HUES48 (cell line): ENCODE measurements around the gene ME3.

ENCODE experiments used
- H3K27ac ChIP-seq: one replicate; pipeline ENCODE4 v1.7.0; 2013; ENCODE audit warnings: low read depth, low read length, inconsistent platforms
- H3K27me3 ChIP-seq: 2 replicates; pipeline ENCODE4 v1.6.1; 2013; ENCODE audit warnings: mild to moderate bottlenecking, low read length; ENCODE audit not compliant: control insufficient read depth, insufficient read depth
- H3K36me3 ChIP-seq: 2 replicates; pipeline ENCODE4 v1.6.1; 2013; ENCODE audit warnings: low read length; ENCODE audit not compliant: control insufficient read depth, insufficient read depth
- H3K4me1 ChIP-seq: 2 replicates; pipeline ENCODE4 v1.6.1; 2013; ENCODE audit warnings: mild to moderate bottlenecking, low read length; ENCODE audit not compliant: control insufficient read depth, insufficient read depth
- H3K4me3 ChIP-seq: 2 replicates; pipeline ENCODE4 v1.5.1; 2013; ENCODE audit warnings: mild to moderate bottlenecking, low read depth, low read length
- H3K9ac ChIP-seq: 2 replicates; pipeline ENCODE4 v1.6.1; 2013; ENCODE audit warnings: mild to moderate bottlenecking, low read depth, low read length, moderate library complexity
- H3K9me3 ChIP-seq: 2 replicates; pipeline ENCODE4 v1.6.1; 2013; ENCODE audit warnings: low read length; ENCODE audit not compliant: control insufficient read depth, insufficient read depth

The ME3 gene

GRCh38 chr11:86706338-86707131 is 34.1 kb upstream of the ME3 start:
- Histone ChIP-seq H3K27ac (no peak overlapping the region), H3K4me3 (no peak overlapping the region), H3K9me3 (no peaks in the 10 kb centered on the region), H3K9ac (no peak overlapping the region), H3K27me3 (no peaks in the 10 kb centered on the region), H3K36me3 (no peaks in the 10 kb centered on the region), H3K4me1 (peaks cover 4% of the 10 kb centered on the region; the same call in 1 of the 2 replicates)

- Histone ChIP-seq H3K36me3 (no peaks in the 10 kb centered on the region), H3K9me3 (no peaks in the 10 kb centered on the region), H3K27me3 (no peaks in the 10 kb centered on the region), H3K4me1 (peaks cover 4% of the 10 kb centered on the region; the same call in 1 of the 2 replicates), H3K9ac (no peak overlapping the region), H3K27ac (no peak overlapping the region), H3K4me3 (no peak overlapping the region)
Measured at GRCh38 chr11:86704710-86705109, 32.3 kb upstream of the ME3 start.

GRCh38 chr11:86703987-86704386 is 31.6 kb upstream of the ME3 start:
- no peaks in the 10 kb centered on the region for H3K36me3 ChIP-seq
- no peak overlapping the region for H3K9ac ChIP-seq
- no peaks in the 10 kb centered on the region for H3K27me3 ChIP-seq
- no peaks in the 10 kb centered on the region for H3K9me3 ChIP-seq
- peaks cover 4% of the 10 kb centered on the region; the same call in 1 of the 2 replicates for H3K4me1 ChIP-seq
- no peak overlapping the region for H3K4me3 ChIP-seq
- H3K27ac ChIP-seq = no peak overlapping the region

- peaks cover 4% of the 10 kb centered on the region; the same call in 1 of the 2 replicates for H3K4me1 ChIP-seq
- H3K27me3 ChIP-seq = no peaks in the 10 kb centered on the region
- H3K9ac ChIP-seq = no peak overlapping the region
- H3K27ac ChIP-seq = no peak overlapping the region
- no peak overlapping the region for H3K4me3 ChIP-seq
- no peaks in the 10 kb centered on the region for H3K9me3 ChIP-seq
- no peaks in the 10 kb centered on the region for H3K36me3 ChIP-seq
Measured at GRCh38 chr11:86702220-86702983, 30.0 kb upstream of the ME3 start.

- Histone ChIP-seq H3K4me3 (no peak overlapping the region), H3K9me3 (no peaks in the 10 kb centered on the region), H3K27ac (no peak overlapping the region)
Measured at GRCh38 chr11:86699040-86699791, 26.8 kb upstream of the ME3 start.

GRCh38 chr11:86698639-86699038 is 26.2 kb upstream of the ME3 start:
- H3K27ac ChIP-seq = no peak overlapping the region

More at GRCh38 chr11:86699040-86699791, 26.8 kb upstream of the ME3 start:
- Histone ChIP-seq H3K9ac (no peak overlapping the region), H3K27me3 (no peaks in the 10 kb centered on the region), H3K36me3 (no peaks in the 10 kb centered on the region), H3K4me1 (peaks cover 4% of the 10 kb centered on the region; the same call in 1 of the 2 replicates)

GRCh38 chr11:86696451-86696850 is 24.0 kb upstream of the ME3 start:
- Histone ChIP-seq H3K27ac (no peak overlapping the region), H3K4me3 (no peak overlapping the region), H3K27me3 (no peaks in the 10 kb centered on the region), H3K9ac (no peak overlapping the region), H3K9me3 (no peaks in the 10 kb centered on the region), H3K36me3 (no peaks in the 10 kb centered on the region), H3K4me1 (no peaks in the 10 kb centered on the region)

More at GRCh38 chr11:86698639-86699038, 26.2 kb upstream of the ME3 start:
- no peaks in the 10 kb centered on the region for H3K27me3 ChIP-seq
- H3K4me1 ChIP-seq = peaks cover 4% of the 10 kb centered on the region; the same call in 1 of the 2 replicates
- no peak overlapping the region for H3K9ac ChIP-seq
- no peaks in the 10 kb centered on the region for H3K9me3 ChIP-seq
- H3K36me3 ChIP-seq = no peaks in the 10 kb centered on the region
- H3K4me3 ChIP-seq = no peak overlapping the region

- no peak overlapping the region for H3K27ac ChIP-seq
- no peak overlapping the region for H3K9ac ChIP-seq
- no peaks in the 10 kb centered on the region for H3K9me3 ChIP-seq
- no peaks in the 10 kb centered on the region for H3K27me3 ChIP-seq
- H3K4me3 ChIP-seq = no peak overlapping the region
- H3K36me3 ChIP-seq = no peaks in the 10 kb centered on the region
- no peaks in the 10 kb centered on the region for H3K4me1 ChIP-seq
Measured at GRCh38 chr11:86696004-86696403, 23.6 kb upstream of the ME3 start.

- Histone ChIP-seq H3K27me3 (no peaks in the 10 kb centered on the region), H3K36me3 (no peaks in the 10 kb centered on the region), H3K4me3 (no peak overlapping the region), H3K9ac (no peak overlapping the region), H3K27ac (no peak overlapping the region), H3K4me1 (no peaks in the 10 kb centered on the region), H3K9me3 (no peaks in the 10 kb centered on the region)
Measured at GRCh38 chr11:86695373-86695772, 23.0 kb upstream of the ME3 start.

GRCh38 chr11:86693518-86693917 is 21.1 kb upstream of the ME3 start:
- no peaks in the 10 kb centered on the region for H3K27me3 ChIP-seq
- H3K27ac ChIP-seq = no peak overlapping the region
- H3K4me3 ChIP-seq = no peak overlapping the region
- H3K4me1 ChIP-seq = no peaks in the 10 kb centered on the region
- no peaks in the 10 kb centered on the region for H3K9me3 ChIP-seq
- no peaks in the 10 kb centered on the region for H3K36me3 ChIP-seq
- no peak overlapping the region for H3K9ac ChIP-seq
